ENCODE results near the gene ARHGAP29.

GRCh38 chr1:94199398-94199797 lies 38.0 kb downstream of the ARHGAP29 start:
- no peak for TF ChIP-seq HDAC2 (IDR thresholded peaks at IDR 0.05)
- no peak for TF ChIP-seq CTCF (IDR thresholded peaks at IDR 0.05)
- no peak for TF ChIP-seq HOXB13 (CRISPR knock-in tag; IDR thresholded peaks at IDR 0.05; ENCODE audit: low read depth)
- TF ChIP-seq MYC (IDR thresholded peaks at IDR 0.05; ENCODE audit: borderline replicate concordance, low read length): no peak
- TF ChIP-seq HMGXB4 (CRISPR knock-in tag; IDR thresholded peaks at IDR 0.05; ENCODE audit: borderline replicate concordance): no peak
- no peak for TF ChIP-seq HOXA7 (CRISPR knock-in tag; IDR thresholded peaks at IDR 0.05)
- TF ChIP-seq RFX5 (IDR thresholded peaks at IDR 0.05): no peak
- no peak for TF ChIP-seq EP300 (IDR thresholded peaks at IDR 0.05)
